GM12874 (cell line): ENCODE data around the gene KCNK10.

Source experiments
- TF ChIP-seq, protein P1 (sequence below): IDR thresholded peaks from 2 replicates; pipeline ENCODE4 v1.5.1; 2011; ENCODE audit warnings: low read depth, mild to moderate bottlenecking, control low read depth, low read length, moderate library complexity; ENCODE audit not compliant: insufficient read depth

KCNK10 gene

DNA sequence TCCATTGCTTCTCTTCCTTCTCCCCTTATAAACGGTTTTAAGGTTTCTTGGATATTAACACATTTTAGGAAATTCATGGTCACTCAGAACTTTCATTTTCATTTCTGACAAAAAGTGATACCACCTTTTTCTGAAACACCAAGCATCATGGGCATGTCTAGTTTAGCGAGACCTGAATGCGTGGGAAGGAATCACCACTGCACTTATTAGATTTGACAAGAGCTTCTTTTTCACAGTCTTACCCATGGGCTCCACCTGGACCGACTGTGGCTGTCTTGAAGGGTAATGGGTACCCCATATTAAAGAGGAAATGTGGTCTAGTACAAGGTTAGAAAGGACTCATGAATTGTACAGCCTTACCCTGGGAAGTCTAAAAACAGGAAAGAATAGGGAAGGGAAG is 95.4 kb downstream of the KCNK10 start:
- TF ChIP-seq, protein P1, sequence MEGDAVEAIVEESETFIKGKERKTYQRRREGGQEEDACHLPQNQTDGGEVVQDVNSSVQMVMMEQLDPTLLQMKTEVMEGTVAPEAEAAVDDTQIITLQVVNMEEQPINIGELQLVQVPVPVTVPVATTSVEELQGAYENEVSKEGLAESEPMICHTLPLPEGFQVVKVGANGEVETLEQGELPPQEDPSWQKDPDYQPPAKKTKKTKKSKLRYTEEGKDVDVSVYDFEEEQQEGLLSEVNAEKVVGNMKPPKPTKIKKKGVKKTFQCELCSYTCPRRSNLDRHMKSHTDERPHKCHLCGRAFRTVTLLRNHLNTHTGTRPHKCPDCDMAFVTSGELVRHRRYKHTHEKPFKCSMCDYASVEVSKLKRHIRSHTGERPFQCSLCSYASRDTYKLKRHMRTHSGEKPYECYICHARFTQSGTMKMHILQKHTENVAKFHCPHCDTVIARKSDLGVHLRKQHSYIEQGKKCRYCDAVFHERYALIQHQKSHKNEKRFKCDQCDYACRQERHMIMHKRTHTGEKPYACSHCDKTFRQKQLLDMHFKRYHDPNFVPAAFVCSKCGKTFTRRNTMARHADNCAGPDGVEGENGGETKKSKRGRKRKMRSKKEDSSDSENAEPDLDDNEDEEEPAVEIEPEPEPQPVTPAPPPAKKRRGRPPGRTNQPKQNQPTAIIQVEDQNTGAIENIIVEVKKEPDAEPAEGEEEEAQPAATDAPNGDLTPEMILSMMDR, result no peak

DNA sequence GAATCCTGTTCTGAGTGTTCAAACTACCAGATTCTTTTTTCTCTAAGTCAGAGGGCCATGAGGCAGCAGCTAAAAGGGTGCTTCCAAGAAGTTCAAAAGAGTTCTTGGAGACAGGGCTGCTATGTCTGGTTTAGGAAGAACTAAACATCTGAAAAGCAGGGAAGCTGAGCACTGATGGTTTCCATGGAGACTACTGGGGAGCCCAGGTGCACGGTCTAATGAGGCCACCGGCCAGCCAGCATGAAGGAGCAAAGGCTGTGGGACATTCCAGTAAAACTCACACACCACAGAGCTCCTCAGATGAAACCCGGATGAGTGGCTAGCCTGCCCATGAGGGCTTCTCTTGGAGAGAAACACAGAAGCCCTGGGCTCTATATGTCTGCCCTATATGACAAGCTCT is 97.3 kb downstream of the KCNK10 start:
- TF ChIP-seq, protein P1, result no peak

DNA sequence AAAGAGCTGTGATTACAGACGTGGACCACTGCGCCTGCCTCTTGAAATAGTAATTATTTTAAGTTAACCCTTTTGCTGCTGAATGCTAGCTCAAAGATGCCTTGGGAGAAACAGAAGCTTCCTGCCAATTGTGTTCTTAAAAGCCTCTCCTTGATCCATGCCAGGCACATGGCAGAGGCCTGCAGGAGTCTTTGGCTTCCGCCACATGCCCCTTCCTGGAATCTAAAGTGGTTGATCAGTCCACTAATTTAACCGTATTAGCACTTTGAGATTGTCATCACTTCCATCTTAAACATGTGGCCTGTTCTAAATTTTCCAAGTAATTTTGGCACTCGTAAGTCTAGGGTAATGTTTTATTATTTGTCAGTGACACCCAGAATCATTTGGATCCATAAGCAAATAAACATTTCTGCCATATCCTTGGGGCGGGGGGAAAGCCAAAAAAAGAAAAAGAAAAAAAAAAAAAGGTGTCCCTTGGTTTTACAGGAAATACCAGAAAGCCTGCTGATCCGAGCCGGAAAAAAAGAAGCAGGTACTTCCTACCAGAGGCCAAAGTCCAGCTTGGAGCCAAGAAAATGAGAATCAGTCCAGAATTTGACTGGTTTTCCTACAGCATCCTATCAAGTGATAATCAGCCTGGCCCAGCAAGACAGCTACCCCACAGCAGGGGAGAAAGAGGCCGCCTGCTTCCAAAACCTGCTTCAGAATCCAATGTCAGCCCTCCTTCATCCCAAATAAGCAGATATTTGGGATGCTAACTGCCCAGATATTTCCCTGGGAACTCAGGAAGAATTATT is 104.8 kb downstream of the KCNK10 start:
- TF ChIP-seq, protein P1, result no peak

DNA sequence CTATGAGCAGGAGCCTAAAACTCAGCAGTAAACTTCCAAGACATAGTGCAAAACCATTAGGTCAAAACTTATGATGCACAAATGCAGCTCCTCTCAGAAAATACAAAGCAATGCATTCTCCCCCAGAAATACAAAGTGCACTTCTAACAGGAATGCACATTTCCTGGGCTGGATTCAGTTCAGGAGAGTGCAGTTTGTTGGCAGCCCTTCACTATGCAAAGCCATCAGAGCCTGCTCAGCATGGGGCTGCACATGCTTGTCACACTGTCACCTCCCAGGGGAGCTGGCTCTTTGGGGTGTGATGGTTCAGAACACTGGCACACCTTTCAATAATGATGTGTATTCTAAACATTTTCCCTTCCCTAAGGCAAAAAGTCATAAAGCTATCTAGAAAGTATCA is 110.4 kb downstream of the KCNK10 start:
- TF ChIP-seq, protein P1, result no peak

DNA sequence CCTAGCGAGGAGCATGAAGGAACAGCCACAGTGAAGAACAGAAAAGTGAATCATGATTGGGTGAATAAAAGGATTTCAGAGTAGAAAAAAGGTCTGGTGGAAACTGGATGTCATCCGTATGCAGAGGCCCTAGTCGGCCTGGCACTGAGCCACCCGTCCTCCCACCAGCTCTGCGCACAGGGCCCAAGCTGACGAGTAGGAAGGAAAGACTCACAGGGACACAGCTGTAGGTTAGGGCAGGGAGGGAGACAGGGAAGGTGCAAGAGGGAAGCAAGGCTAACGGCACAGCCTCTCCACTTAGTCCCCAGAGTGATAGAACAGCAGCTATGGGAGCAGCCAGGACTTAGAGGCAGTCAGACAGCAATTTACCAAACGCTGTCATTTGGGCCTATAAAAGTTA is 112.6 kb downstream of the KCNK10 start:
- TF ChIP-seq, protein P1, result no peak

DNA sequence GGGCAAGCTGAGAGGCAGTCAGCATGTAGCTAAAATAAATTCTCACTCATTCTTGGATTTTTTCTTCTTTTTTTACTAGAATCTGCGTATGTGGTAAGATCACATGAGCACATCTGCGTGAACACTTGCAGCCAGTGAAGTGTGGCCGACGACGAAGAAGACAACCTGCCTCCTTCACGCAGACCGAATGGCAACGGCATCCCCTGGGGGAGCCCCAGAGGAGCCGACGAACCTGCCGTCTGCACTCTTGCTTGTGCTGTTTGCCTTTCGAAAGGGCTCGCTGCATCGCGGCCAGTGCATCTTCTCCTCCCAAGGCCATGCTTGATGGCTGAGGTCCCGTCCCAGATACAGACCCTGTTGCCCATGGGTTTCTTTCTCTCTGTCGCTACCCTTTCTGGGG is 113.8 kb downstream of the KCNK10 start:
- TF ChIP-seq, protein P1, result no peak

DNA sequence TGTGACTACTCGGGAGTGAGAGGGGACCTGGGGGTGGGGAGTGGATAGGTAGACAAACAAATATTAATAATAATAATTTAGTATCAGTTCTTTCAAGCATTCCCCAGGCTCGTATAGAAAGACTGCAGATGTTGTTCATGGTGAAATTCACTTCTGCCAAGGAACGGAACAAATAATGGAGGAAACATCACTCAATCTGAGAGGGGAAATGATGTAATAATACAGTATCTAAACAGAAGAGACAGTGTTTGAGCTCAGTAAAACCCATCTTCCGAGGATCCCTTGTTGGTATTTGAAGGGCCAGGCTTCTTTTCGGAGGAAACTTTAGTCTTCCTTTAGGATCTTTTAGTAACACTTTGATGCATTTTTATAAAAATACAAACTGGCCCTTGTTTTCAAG is 114.2 kb downstream of the KCNK10 start:
- TF ChIP-seq, protein P1, result no peak
